Islet precursor cell (in vitro differentiated cells): Measurements from ENCODE around the gene ABCB6.
"Not testable (repeated sequence)": the region's sequence is repeated elsewhere in the genome, so short reads cannot be mapped to it uniquely, and the experiment has no call there.

ENCODE experiments used
- DNase-seq: peaks from one replicate; pipeline ENCODE4 v3.0.0-alpha.2; 2018

Gene ABCB6

GRCh38 chr2:219213026-219213415 is 5.7 kb downstream of the ABCB6 start:
- DNase-seq, result no peak

GRCh38 chr2:219210886-219211362 is 7.8 kb downstream of the ABCB6 start:
- DNase-seq, result no peak

GRCh38 chr2:219210196-219210885 is 8.4 kb downstream of the ABCB6 start:
- DNase-seq, result no peak

GRCh38 chr2:219209236-219210195 is 9.2 kb downstream of the ABCB6 start:
- DNase-seq, result no peak

- no peak for DNase-seq
These were observed 10.6 kb downstream of the ABCB6 start for GRCh38 chr2:219207884-219208740.

- no peak for DNase-seq
These were observed 11.4 kb downstream of the ABCB6 start for GRCh38 chr2:219207134-219207883.

GRCh38 chr2:219206328-219207133 is 12.2 kb downstream of the ABCB6 start, which contains the start of gene ZFAND2B:
ZFAND2B (plus strand) TSS chr2:219206782; CDS start chr2:219206988, 206 bp downstream.
- DNase-seq, result peak; percentile 96

GRCh38 chr2:219205981-219206327 is 12.8 kb downstream of the ABCB6 start:
- DNase-seq, result no peak

GRCh38 chr2:219205165-219205538 is 13.6 kb downstream of the ABCB6 start:
- no peak for DNase-seq

GRCh38 chr2:219204425-219205164 is 14.2 kb downstream of the ABCB6 start:
- DNase-seq, result no peak

GRCh38 chr2:219201331-219201730 is 17.4 kb downstream of the ABCB6 start:
- not testable (repeated sequence) for DNase-seq

- DNase-seq, result not testable (repeated sequence)
These were observed 18.0 kb downstream of the ABCB6 start for GRCh38 chr2:219200502-219201326.

- DNase-seq, result no peak
These were observed 19.1 kb downstream of the ABCB6 start for GRCh38 chr2:219199470-219200211.

- no peak for DNase-seq
These were observed 19.8 kb downstream of the ABCB6 start for GRCh38 chr2:219198974-219199373.

- DNase-seq, result no peak
These were observed 21.4 kb downstream of the ABCB6 start for GRCh38 chr2:219197388-219197787.

- no peak for DNase-seq
These were observed 31.9 kb downstream of the ABCB6 start for GRCh38 chr2:219186754-219187456.

- no peak for DNase-seq
These were observed 34.6 kb downstream of the ABCB6 start for GRCh38 chr2:219184121-219184520.

- DNase-seq, result no peak
These were observed 35.5 kb downstream of the ABCB6 start for GRCh38 chr2:219183151-219183772.
